HG03097 (cell line): Measurements from ENCODE around the gene B3GNT8.
"Not testable (repeated sequence)": the region's sequence is repeated elsewhere in the genome, so short reads cannot be mapped to it uniquely, and the experiment has no call there.

Experiments used
- ATAC-seq: cut with Tn5 transposase; IDR thresholded peaks from one replicate; pipeline ENCODE4 v1.9.1; 2021; ENCODE audit not compliant: unreplicated experiment, low FRiP score

B3GNT8 gene

GRCh38 chr19:41426952-41427646 lies at the start of gene B3GNT8:
Gene B3GNT8, minus strand, starts transcription at chr19:41427374. Its CDS starts 596 bp downstream, at chr19:41426778.
- ATAC-seq: no peak

- ATAC-seq: no peak
Measured at GRCh38 chr19:41476583-41476982, 49.4 kb upstream of the B3GNT8 start.

GRCh38 chr19:41463257-41464256 lies 36.4 kb upstream of the B3GNT8 start:
- not testable (repeated sequence) for ATAC-seq

- no peak for ATAC-seq
Measured at GRCh38 chr19:41462497-41462896, 35.3 kb upstream of the B3GNT8 start.

- ATAC-seq: peak; percentile 65
Measured at GRCh38 chr19:41457241-41457640, 30.1 kb upstream of the B3GNT8 start.

GRCh38 chr19:41456342-41456918 lies 29.3 kb upstream of the B3GNT8 start:
- no peak for ATAC-seq

GRCh38 chr19:41455936-41456335 lies 28.8 kb upstream of the B3GNT8 start:
- ATAC-seq: no peak

GRCh38 chr19:41452584-41453275 lies 25.6 kb upstream of the B3GNT8 start:
- ATAC-seq: no peak

- ATAC-seq: no peak
Measured at GRCh38 chr19:41449865-41450178, 22.6 kb upstream of the B3GNT8 start.

GRCh38 chr19:41449079-41449864 lies 22.1 kb upstream of the B3GNT8 start:
- ATAC-seq: no peak

- no peak for ATAC-seq
Measured at GRCh38 chr19:41447732-41448332, 20.7 kb upstream of the B3GNT8 start.

GRCh38 chr19:41445575-41445974 lies 18.4 kb upstream of the B3GNT8 start:
- ATAC-seq: no peak

GRCh38 chr19:41443813-41444455 lies 16.8 kb upstream of the B3GNT8 start:
- no peak for ATAC-seq

- ATAC-seq: no peak
Measured at GRCh38 chr19:41442473-41443355, 15.5 kb upstream of the B3GNT8 start, which contains the start of gene ERICH4. Gene ERICH4, plus strand, starts transcription at chr19:41443156. Its CDS starts 14 bp downstream, at chr19:41443170.

GRCh38 chr19:41441321-41441945 lies 14.3 kb upstream of the B3GNT8 start:
- ATAC-seq: no peak

- peak; percentile 88 for ATAC-seq
Measured at GRCh38 chr19:41439441-41440222, 12.5 kb upstream of the B3GNT8 start, which contains the start of gene DMAC2. Gene DMAC2, minus strand, starts transcription at chr19:41439912. Its CDS starts 13 bp downstream, at chr19:41439899.
